GM12878 (cell line): ENCODE measurements around the gene RPL27. TPM values are rescaled to one million over a fixed set of nuclear protein-coding genes. Genes with fewer than 3 reads are reported as not detected.

Source experiments
- ATAC-seq: fragments of 200-7000 bp; cut with Tn5 transposase; 3 replicates; pipeline ENCODE4 v1.9.1; 2020; ENCODE audit warnings: mild to moderate bottlenecking, moderate library complexity
- BruUV-seq: library from RNA; stranded (reverse); fragments of 400-500 nt; replicated peaks from 2 replicates; lab custom pipeline; 2021; lab: Mats Ljungman, UMichigan
- CTCF ChIA-PET: fragments of 300-600 bp; sonication (Branson Sonifier 250); formaldehyde crosslinking; extraction: SDS; loops from one replicate; lab custom pipeline; 2021; ENCODE audit warnings: inconsistent platforms; lab: Yijun Ruan, JAX
- POLR2A ChIA-PET: fragments of 350-600 bp; formaldehyde crosslinking; extraction: SDS; loops from one replicate; lab custom pipeline; 2021; ENCODE audit warnings: inconsistent platforms; lab: Charles Lee
- RAD21 ChIA-PET: fragments of 300-600 bp; sonication (Branson Sonifier 250); formaldehyde crosslinking; loops from one replicate; lab custom pipeline; 2023; ENCODE audit warnings: antibody characterized with exemption; ENCODE audit not compliant: unreplicated experiment; lab: Charles Lee
- SMC1A ChIA-PET: fragments of 300-600 bp; sonication (Branson Sonifier 250); formaldehyde crosslinking; loops from one replicate; lab custom pipeline; 2023; ENCODE audit not compliant: unreplicated experiment, uncharacterized antibody; lab: Charles Lee
- DNase-seq: peaks from one replicate; pipeline ENCODE4 v3.0.0-alpha.2; 2011; ENCODE audit warnings: low read depth, low spot score
- FAIRE-seq: peaks from 3 replicates; lab custom pipeline; 2011; peaks lifted over from hg19 to GRCh38; lab: Jason Lieb, UNC
- H2AFZ ChIP-seq: 2 replicates; pipeline ENCODE4 v1.6.0; 2011; ENCODE audit warnings: low read depth, low read length, control low read depth; ENCODE audit not compliant: control insufficient read depth
- H3K27ac ChIP-seq: 2 replicates; pipeline ENCODE4 v1.5.1; 2011; ENCODE audit warnings: control low read depth; ENCODE audit not compliant: control insufficient read depth, insufficient read depth
- H3K27me3 ChIP-seq, 2 experiments: replicated peaks in 1 of 2; 2 replicates each; pipeline versions ENCODE4 v1.6.0 to v1.6.1; 2011; ENCODE audit warnings: low read length in 1 of 2; ENCODE audit not compliant: control insufficient read depth in 2 of 2, insufficient read depth in 2 of 2
- H3K36me3 ChIP-seq, 2 experiments: 2 replicates each; pipeline ENCODE4 v1.5.1; 2011; ENCODE audit warnings: low read length in 1 of 2; ENCODE audit not compliant: control insufficient read depth in 2 of 2, insufficient read depth in 2 of 2
- H3K4me1 ChIP-seq: 2 replicates; pipeline ENCODE4 v1.6.1; 2011; ENCODE audit warnings: mild to moderate bottlenecking, low read length, moderate library complexity, mixed read lengths; ENCODE audit not compliant: control insufficient read depth, insufficient read depth
- H3K4me2 ChIP-seq: 2 replicates; pipeline ENCODE4 v1.6.0; 2011; ENCODE audit warnings: control low read depth; ENCODE audit not compliant: control insufficient read depth, insufficient read depth
- H3K4me3 ChIP-seq: fragments of 200-600 bp; sonication (generic); 2 replicates; pipeline ENCODE4 v1.5.1; 2016
- H3K79me2 ChIP-seq: 2 replicates; pipeline ENCODE4 v1.6.0; 2011; ENCODE audit warnings: low read length; ENCODE audit not compliant: control insufficient read depth, insufficient read depth
- H3K9ac ChIP-seq: 2 replicates; pipeline ENCODE4 v1.8.0; 2011; ENCODE audit warnings: low read length, control low read depth, mixed read lengths; ENCODE audit not compliant: control insufficient read depth, insufficient read depth
- H3K9me3 ChIP-seq: replicated peaks from 3 replicates; pipeline ENCODE4 v1.5.1; 2011; ENCODE audit warnings: mild to moderate bottlenecking, low read length; ENCODE audit not compliant: control insufficient read depth, insufficient read depth
- H4K20me1 ChIP-seq: 2 replicates; pipeline ENCODE4 v1.6.0; 2011; ENCODE audit not compliant: control insufficient read depth, insufficient read depth
- CREM ChIP-seq: IDR thresholded peaks from 2 replicates; pipeline ENCODE4 v1.6.1; 2014; ENCODE audit warnings: antibody characterized with exemption, low read depth
- GABPA ChIP-seq: IDR thresholded peaks from 2 replicates; pipeline ENCODE4 v1.6.1; 2014; ENCODE audit warnings: antibody characterized with exemption, low read depth, mild to moderate bottlenecking, inconsistent platforms
- NFIC ChIP-seq: IDR thresholded peaks from 2 replicates; pipeline ENCODE4 v1.6.1; 2012; ENCODE audit warnings: low read depth, mild to moderate bottlenecking, inconsistent platforms, low read length, moderate library complexity
- NFYB ChIP-seq: IDR thresholded peaks from 2 replicates; pipeline ENCODE4 v1.6.1; 2011; ENCODE audit warnings: low read depth, mild to moderate bottlenecking, low read length, improper control_type of control experiment, moderate library complexity; ENCODE audit not compliant: insufficient read depth
- POLR2A ChIP-seq: IDR thresholded peaks from 2 replicates; pipeline ENCODE4 v1.6.1; 2011; ENCODE audit warnings: low read depth, mild to moderate bottlenecking, low read length
- RCOR1 ChIP-seq: conservative IDR thresholded peaks from 2 replicates; pipeline ENCODE4 v1.6.1; 2012; ENCODE audit warnings: low read depth, low read length, improper control_type of control experiment
- TARDBP ChIP-seq: IDR thresholded peaks from 2 replicates; pipeline ENCODE4 v1.6.1; 2016; ENCODE audit warnings: borderline replicate concordance
- YY1 ChIP-seq: IDR thresholded peaks from 2 replicates; pipeline ENCODE4 v1.6.1; 2011; ENCODE audit warnings: low read depth, mild to moderate bottlenecking, low read length
- WGBS: methylation state at CpG from one replicate; pipeline ENCODE4 v1.1.6; 2016; ENCODE audit warnings: low lambda C conversion rate; ENCODE audit not compliant: insufficient replicate concordance, insufficient coverage; ENCODE audit errors: missing lambda C conversion rate; 5-methylcytosine and 5-hydroxymethylcytosine counted together
- in situ Hi-C: fragments of 300-500 bp; cut with MboI; formaldehyde crosslinking; loops from 9 replicates; pipeline ENCODE4 v1.14.3; 2018; ENCODE audit warnings: mixed read lengths
- intact Hi-C: fragments of 100-400 bp; cut with micrococcal nuclease; formaldehyde crosslinking; loops from one replicate; pipeline ENCODE4 v1.14.2; 2022; ENCODE audit not compliant: unreplicated experiment
- polyA plus RNA-seq, 11 experiments: library from polyadenylated mRNA; depleted of rRNA in 4 of 11; unstranded in 6 of 11; stranded (reverse) in 5 of 11; fragments of >200 nt; fragmentation: Nextera tagmentation in 4 of 11; fragmentation: Illumina TruSeq in 1 of 11; extraction: Ambion mirVana in 4 of 11; extraction: Trizol in 1 of 11; gene quantifications; 1 replicate in 1 of 11; 2 replicates in 10 of 11; pipeline versions ENCODE4 v1.2.1 to v1.2.3, GENCODE V29; 2011 to 2016; ENCODE audit warnings: inconsistent platforms in 2 of 11, missing spikeins in 2 of 11, low read depth in 1 of 11
- total RNA-seq, 4 experiments: library from RNA; depleted of rRNA in 3 of 4; stranded (reverse); fragments of >200 nt in 3 of 4; fragmentation: Illumina TruSeq in 1 of 4; extraction: Trizol in 1 of 4; gene quantifications; 2 replicates each; pipeline versions ENCODE4 v1.2.1 to v1.2.3, GENCODE V29; 2013 to 2021
- TF ChIP-seq, protein P1 (sequence below): fragments of 450-650 bp; IDR thresholded peaks from 2 replicates; pipeline ENCODE4 v1.6.1; 2016; ENCODE audit warnings: mild to moderate bottlenecking, moderate library complexity, borderline replicate concordance
- TF ChIP-seq, protein P2 (sequence below): IDR thresholded peaks from 2 replicates; pipeline ENCODE4 v1.6.1; 2011; ENCODE audit warnings: borderline replicate concordance, low read depth, mild to moderate bottlenecking, moderate library complexity, mixed read lengths, low read length; ENCODE audit not compliant: insufficient read depth; ENCODE audit errors: extremely low read length
- TF ChIP-seq, protein P3 (sequence below): fragments of 450-650 bp; IDR thresholded peaks from 2 replicates; pipeline ENCODE4 v1.6.1; 2017; ENCODE audit warnings: antibody characterized with exemption, mild to moderate bottlenecking, moderate library complexity
- TF ChIP-seq, protein P4 (sequence below): fragments of 450-650 bp; IDR thresholded peaks from 2 replicates; pipeline ENCODE4 v1.6.1; 2017; ENCODE audit warnings: borderline replicate concordance

The RPL27 gene
- total and polyA plus RNA-seq, 10 of the 15 experiments (the other 5 are each of a cell fraction or from before 2014, with no cell fraction given), result 1,748 to 6,934 (median 3,779) TPM

DNA sequence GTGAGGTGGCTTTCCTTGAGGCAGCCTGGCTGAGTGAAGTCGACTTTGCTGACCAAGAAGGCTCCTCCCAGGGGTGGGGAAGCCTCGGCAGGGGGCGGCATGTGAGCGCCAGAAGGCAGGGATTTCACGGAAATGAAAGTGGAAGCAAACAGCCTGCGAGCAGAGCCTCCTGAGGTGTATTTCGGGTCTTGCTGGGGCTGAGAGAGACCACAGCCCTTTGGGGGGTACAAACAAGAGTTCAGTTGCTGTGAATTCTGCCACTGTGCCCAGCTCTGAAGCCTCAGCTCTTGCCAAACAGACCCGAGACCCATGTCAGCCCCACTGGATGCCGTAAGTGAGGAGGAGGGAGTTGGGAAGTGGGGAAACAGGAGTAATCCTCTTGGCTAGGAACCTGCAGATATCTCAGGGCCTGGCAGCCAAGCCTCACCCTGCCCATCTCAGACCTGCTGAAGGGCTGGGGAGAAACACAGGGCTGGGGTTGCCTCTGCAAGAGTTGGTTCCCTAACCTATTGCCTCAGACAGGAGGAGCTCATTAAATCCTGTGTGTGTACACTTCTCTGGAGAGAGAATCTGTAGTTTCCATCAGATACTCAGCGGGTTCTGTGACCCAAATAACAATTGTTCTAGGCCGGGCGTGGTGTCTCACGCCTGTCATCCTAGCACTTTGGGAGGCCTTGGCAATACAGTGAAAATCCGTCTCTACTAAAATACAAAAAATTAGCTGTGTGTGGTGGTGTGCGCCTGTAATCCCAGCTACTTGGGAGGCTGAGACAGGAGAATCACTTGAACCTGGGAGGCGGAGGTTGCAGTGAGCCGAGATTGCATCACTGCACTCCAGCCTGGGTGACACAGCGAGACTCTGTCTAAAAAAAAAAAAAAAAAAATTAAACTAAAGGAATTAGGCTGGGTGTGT lies 8.7 kb downstream of the RPL27 start, which contains the start of gene IFI35:
TSS of gene IFI35 (plus strand) at position 146 of the 913 bp plus-strand sequence. CDS start at position 310, 164 bp downstream.
- H3K9ac ChIP-seq, result peak within 1 kb of the TSS; percentile 97
- in situ Hi-C loops, result no loop called here
- DNase-seq, result peak; percentile 69
- ChIA-PET SMC1A (interaction anchor here (1.0 to 2.0 kb wide), 8 partner anchors 9 to 309 kb away, joined by 3 to 13 read pairs (median 4); partner anchors contain the start of genes BECN1, NBR1 and RPL27), RAD21 (interaction anchor here (0.7 to 2.3 kb wide), 6 partner anchors 9 to 332 kb away, joined by 3 to 18 read pairs (median 4); partner anchors contain the start of gene RPL27), CTCF (interaction anchor here (0.6 to 3.1 kb wide), 15 partner anchors 8 to 327 kb away, joined by 3 to 29 read pairs (median 4); partner anchors contain the start of genes RND2 and RPL27), POLR2A (interaction anchor here (1.0 to 1.5 kb wide), 2 partner anchors 9 to 477 kb away, joined by 3 to 9 read pairs; partner anchors contain the start of genes DHX8 and RPL27)
- H3K4me2 ChIP-seq, result peak within 1 kb of the TSS; percentile 58
- BruUV-seq, result TSS peak; percentile 85
- no peaks in the 10 kb centered on the region for H3K27me3 ChIP-seq
- intact Hi-C loops, result no loop called here
- H3K4me3 ChIP-seq, result peak within 1 kb of the TSS; percentile 97
- peak within 1 kb of the TSS; percentile 81 for H2AFZ ChIP-seq
- peaks cover 4 to 17% of the 10 kb centered on the region in 2 experiments; a peak in 3 of 4 replicates for H3K36me3 ChIP-seq
- peak; percentile 94 for FAIRE-seq
- H3K27ac ChIP-seq, result peak within 1 kb of the TSS; percentile 97
- no peaks in the 10 kb centered on the region for H3K9me3 ChIP-seq
- peaks cover 29% of the 10 kb centered on the region for H3K79me2 ChIP-seq
- H4K20me1 ChIP-seq, result no peaks in the 10 kb centered on the region
- H3K4me1 ChIP-seq, result peaks cover 6% of the 10 kb centered on the region
- WGBS, result 16% methylated on average over 17 of the region's 18 CpGs
- ATAC-seq, result peak; percentile 97
- TF ChIP-seq GABPA (no peak), CREM (no peak), YY1 (peak; percentile 43; the same call in 1 of the 2 replicates), RCOR1 (no peak), POLR2A (peak; percentile 80), TARDBP (no peak), NFYB (no peak), NFIC (no peak)
- TF ChIP-seq, protein P1, sequence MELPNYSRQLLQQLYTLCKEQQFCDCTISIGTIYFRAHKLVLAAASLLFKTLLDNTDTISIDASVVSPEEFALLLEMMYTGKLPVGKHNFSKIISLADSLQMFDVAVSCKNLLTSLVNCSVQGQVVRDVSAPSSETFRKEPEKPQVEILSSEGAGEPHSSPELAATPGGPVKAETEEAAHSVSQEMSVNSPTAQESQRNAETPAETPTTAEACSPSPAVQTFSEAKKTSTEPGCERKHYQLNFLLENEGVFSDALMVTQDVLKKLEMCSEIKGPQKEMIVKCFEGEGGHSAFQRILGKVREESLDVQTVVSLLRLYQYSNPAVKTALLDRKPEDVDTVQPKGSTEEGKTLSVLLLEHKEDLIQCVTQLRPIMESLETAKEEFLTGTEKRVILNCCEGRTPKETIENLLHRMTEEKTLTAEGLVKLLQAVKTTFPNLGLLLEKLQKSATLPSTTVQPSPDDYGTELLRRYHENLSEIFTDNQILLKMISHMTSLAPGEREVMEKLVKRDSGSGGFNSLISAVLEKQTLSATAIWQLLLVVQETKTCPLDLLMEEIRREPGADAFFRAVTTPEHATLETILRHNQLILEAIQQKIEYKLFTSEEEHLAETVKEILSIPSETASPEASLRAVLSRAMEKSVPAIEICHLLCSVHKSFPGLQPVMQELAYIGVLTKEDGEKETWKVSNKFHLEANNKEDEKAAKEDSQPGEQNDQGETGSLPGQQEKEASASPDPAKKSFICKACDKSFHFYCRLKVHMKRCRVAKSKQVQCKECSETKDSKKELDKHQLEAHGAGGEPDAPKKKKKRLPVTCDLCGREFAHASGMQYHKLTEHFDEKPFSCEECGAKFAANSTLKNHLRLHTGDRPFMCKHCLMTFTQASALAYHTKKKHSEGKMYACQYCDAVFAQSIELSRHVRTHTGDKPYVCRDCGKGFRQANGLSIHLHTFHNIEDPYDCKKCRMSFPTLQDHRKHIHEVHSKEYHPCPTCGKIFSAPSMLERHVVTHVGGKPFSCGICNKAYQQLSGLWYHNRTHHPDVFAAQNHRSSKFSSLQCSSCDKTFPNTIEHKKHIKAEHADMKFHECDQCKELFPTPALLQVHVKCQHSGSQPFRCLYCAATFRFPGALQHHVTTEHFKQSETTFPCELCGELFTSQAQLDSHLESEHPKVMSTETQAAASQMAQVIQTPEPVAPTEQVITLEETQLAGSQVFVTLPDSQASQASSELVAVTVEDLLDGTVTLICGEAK, result peak; percentile 32; the same call in 1 of the 2 replicates
- TF ChIP-seq, protein P2, sequence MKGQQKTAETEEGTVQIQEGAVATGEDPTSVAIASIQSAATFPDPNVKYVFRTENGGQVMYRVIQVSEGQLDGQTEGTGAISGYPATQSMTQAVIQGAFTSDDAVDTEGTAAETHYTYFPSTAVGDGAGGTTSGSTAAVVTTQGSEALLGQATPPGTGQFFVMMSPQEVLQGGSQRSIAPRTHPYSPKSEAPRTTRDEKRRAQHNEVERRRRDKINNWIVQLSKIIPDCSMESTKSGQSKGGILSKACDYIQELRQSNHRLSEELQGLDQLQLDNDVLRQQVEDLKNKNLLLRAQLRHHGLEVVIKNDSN, result no peak
- TF ChIP-seq, protein P3, sequence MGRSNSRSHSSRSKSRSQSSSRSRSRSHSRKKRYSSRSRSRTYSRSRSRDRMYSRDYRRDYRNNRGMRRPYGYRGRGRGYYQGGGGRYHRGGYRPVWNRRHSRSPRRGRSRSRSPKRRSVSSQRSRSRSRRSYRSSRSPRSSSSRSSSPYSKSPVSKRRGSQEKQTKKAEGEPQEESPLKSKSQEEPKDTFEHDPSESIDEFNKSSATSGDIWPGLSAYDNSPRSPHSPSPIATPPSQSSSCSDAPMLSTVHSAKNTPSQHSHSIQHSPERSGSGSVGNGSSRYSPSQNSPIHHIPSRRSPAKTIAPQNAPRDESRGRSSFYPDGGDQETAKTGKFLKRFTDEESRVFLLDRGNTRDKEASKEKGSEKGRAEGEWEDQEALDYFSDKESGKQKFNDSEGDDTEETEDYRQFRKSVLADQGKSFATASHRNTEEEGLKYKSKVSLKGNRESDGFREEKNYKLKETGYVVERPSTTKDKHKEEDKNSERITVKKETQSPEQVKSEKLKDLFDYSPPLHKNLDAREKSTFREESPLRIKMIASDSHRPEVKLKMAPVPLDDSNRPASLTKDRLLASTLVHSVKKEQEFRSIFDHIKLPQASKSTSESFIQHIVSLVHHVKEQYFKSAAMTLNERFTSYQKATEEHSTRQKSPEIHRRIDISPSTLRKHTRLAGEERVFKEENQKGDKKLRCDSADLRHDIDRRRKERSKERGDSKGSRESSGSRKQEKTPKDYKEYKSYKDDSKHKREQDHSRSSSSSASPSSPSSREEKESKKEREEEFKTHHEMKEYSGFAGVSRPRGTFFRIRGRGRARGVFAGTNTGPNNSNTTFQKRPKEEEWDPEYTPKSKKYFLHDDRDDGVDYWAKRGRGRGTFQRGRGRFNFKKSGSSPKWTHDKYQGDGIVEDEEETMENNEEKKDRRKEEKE, result no peak
- TF ChIP-seq, protein P4, sequence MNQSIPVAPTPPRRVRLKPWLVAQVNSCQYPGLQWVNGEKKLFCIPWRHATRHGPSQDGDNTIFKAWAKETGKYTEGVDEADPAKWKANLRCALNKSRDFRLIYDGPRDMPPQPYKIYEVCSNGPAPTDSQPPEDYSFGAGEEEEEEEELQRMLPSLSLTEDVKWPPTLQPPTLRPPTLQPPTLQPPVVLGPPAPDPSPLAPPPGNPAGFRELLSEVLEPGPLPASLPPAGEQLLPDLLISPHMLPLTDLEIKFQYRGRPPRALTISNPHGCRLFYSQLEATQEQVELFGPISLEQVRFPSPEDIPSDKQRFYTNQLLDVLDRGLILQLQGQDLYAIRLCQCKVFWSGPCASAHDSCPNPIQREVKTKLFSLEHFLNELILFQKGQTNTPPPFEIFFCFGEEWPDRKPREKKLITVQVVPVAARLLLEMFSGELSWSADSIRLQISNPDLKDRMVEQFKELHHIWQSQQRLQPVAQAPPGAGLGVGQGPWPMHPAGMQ, result no peak
